M059J (cell line): ENCODE data around the gene RAB31. TPM values are rescaled to one million over a fixed set of nuclear protein-coding genes. Genes with fewer than 3 reads are reported as not detected.

ENCODE experiments used
- total RNA-seq: library from RNA; depleted of rRNA; stranded (reverse); fragments of >200 nt; shearing (Covaris generic); gene quantifications from 2 replicates; pipeline ENCODE4 v1.2.3, GENCODE V29; 2014; rRNA removed

Gene RAB31
- total RNA-seq, 1 experiment from 2014 or later = 53.6 TPM

Other genes with a start within 250 kb of the RAB31 start
- 45.8 and 64.0 TPM in 2 replicates for gene RALBP1, start 232.8 kb upstream of the RAB31 start, total RNA-seq
- gene PPP4R1, start 93.7 kb upstream of the RAB31 start, total RNA-seq = 82.5 and 86.4 TPM in 2 replicates
- 0.44 and 1.6 TPM in 2 replicates for gene TXNDC2, start 177.7 kb downstream of the RAB31 start, total RNA-seq
- gene VAPA, start 205.7 kb downstream of the RAB31 start, total RNA-seq = 364 and 425 TPM in 2 replicates